Hepatocyte (in vitro differentiated cells): ENCODE results near the gene DDX1. TPM values are rescaled to one million over a fixed set of nuclear protein-coding genes. Genes with fewer than 3 reads are reported as not detected.
"Not testable (repeated sequence)": the region's sequence is repeated elsewhere in the genome, so short reads cannot be mapped to it uniquely, and the experiment has no call there.

Experiments used
- DNase-seq: peaks from one replicate; pipeline ENCODE4 v3.0.0-alpha.2; 2016; ENCODE audit warnings: low spot score
- H2AFZ ChIP-seq: fragments of 200-600 bp; sonication (generic); 2 replicates; pipeline ENCODE4 v1.6.0; 2016; ENCODE audit warnings: antibody characterized with exemption, mild to moderate bottlenecking
- H3K27ac ChIP-seq: fragments of 200-600 bp; sonication (generic); 2 replicates; pipeline ENCODE4 v1.5.1; 2016; ENCODE audit warnings: mild to moderate bottlenecking
- H3K27me3 ChIP-seq: fragments of 200-600 bp; sonication (generic); 2 replicates; pipeline ENCODE4 v1.6.1; 2016
- H3K36me3 ChIP-seq: fragments of 200-600 bp; sonication (generic); replicated peaks from 2 replicates; pipeline ENCODE4 v1.5.1; 2016; ENCODE audit warnings: low read depth; ENCODE audit not compliant: insufficient read depth
- H3K4me1 ChIP-seq: fragments of 200-600 bp; sonication (generic); 2 replicates; pipeline ENCODE4 v1.5.1; 2016; ENCODE audit warnings: mild to moderate bottlenecking, moderate library complexity; ENCODE audit not compliant: insufficient read depth
- H3K4me2 ChIP-seq: fragments of 200-600 bp; sonication (generic); 2 replicates; pipeline ENCODE4 v1.6.0; 2016
- H3K4me3 ChIP-seq: fragments of 200-600 bp; sonication (generic); 2 replicates; pipeline ENCODE4 v1.5.1; 2016; ENCODE audit warnings: mild to moderate bottlenecking
- H3K79me2 ChIP-seq: fragments of 200-600 bp; sonication (generic); 2 replicates; pipeline ENCODE4 v1.6.0; 2017; ENCODE audit warnings: mild to moderate bottlenecking
- H3K9me2 ChIP-seq: fragments of 200-600 bp; sonication (generic); replicated peaks from 2 replicates; pipeline ENCODE4 v1.6.0; 2017; ENCODE audit warnings: mild to moderate bottlenecking; ENCODE audit not compliant: insufficient read depth
- H3K9me3 ChIP-seq: fragments of 200-600 bp; sonication (generic); 2 replicates; pipeline ENCODE4 v1.5.1; 2016; ENCODE audit warnings: low read depth, mild to moderate bottlenecking
- H4K20me1 ChIP-seq: fragments of 200-600 bp; sonication (generic); 2 replicates; pipeline ENCODE4 v1.6.0; 2016; ENCODE audit warnings: mild to moderate bottlenecking; ENCODE audit not compliant: insufficient read depth, poor library complexity, severe bottlenecking
- CTCF ChIP-seq: fragments of 200-600 bp; sonication (generic); IDR thresholded peaks from 2 replicates; pipeline ENCODE4 v1.5.1; 2016; ENCODE audit warnings: antibody characterized with exemption, mild to moderate bottlenecking; ENCODE audit not compliant: poor library complexity
- EZH2 ChIP-seq: fragments of 200-600 bp; sonication (generic); IDR thresholded peaks from 2 replicates; pipeline ENCODE4 v1.6.1; 2016; ENCODE audit warnings: antibody characterized with exemption, mild to moderate bottlenecking, borderline replicate concordance
- EZH2phosphoT487 ChIP-seq: fragments of 200-600 bp; sonication (generic); IDR thresholded peaks from one replicate; pipeline ENCODE4 v1.6.1; 2018; ENCODE audit warnings: antibody characterized with exemption, mild to moderate bottlenecking, low read depth, moderate library complexity; ENCODE audit not compliant: unreplicated experiment, severe bottlenecking
- WGBS: methylation state at CpG from one replicate; pipeline ENCODE4 v1.1.6; 2016; ENCODE audit warnings: low lambda C conversion rate; ENCODE audit errors: missing lambda C conversion rate; 5-methylcytosine and 5-hydroxymethylcytosine counted together
- polyA plus RNA-seq: library from polyadenylated mRNA; unstranded; fragments of >200 nt; fragmentation: Nextera tagmentation; extraction: Ambion mirVana; gene quantifications from 2 replicates; pipeline ENCODE4 v1.2.1, GENCODE V29; 2016
- total RNA-seq: library from RNA; depleted of rRNA; stranded (reverse); fragments of >200 nt; gene quantifications from 2 replicates; pipeline ENCODE4 v1.2.3, GENCODE V29; 2014

The DDX1 gene
- 70.2 and 76.7 TPM in 2 replicates for total RNA-seq
- 76.2 and 82.6 TPM in 2 replicates for polyA plus RNA-seq

- Histone ChIP-seq H3K27ac (peak within 1 kb of the TSS; percentile 98), H3K79me2 (peaks cover 42% of the 10 kb centered on the region), H3K9me2 (no peaks in the 10 kb centered on the region), H3K27me3 (no peaks in the 10 kb centered on the region), H4K20me1 (peaks cover 16% of the 10 kb centered on the region), H3K4me3 (peak within 1 kb of the TSS; percentile 96), H3K9me3 (no peaks in the 10 kb centered on the region), H2AFZ (peak within 1 kb of the TSS; percentile 97), H3K4me2 (peak within 1 kb of the TSS; percentile 84), H3K36me3 (peaks cover 4% of the 10 kb centered on the region), H3K4me1 (peaks cover 3% of the 10 kb centered on the region)
- 0% methylated on average over 39 of the region's 68 CpGs for WGBS
- peak; percentile 94 for DNase-seq
- TF ChIP-seq CTCF (no peak), EZH2 (no peak), EZH2phosphoT487 (no peak)
Measured at GRCh38 chr2:15591692-15592463, at the start of gene DDX1. TSS of gene DDX1 (plus strand) at chr2:15591868. CDS start at chr2:15591934, 66 bp downstream.

GRCh38 chr2:15542269-15542668 is 49.4 kb upstream of the DDX1 start:
- DNase-seq, H3K36me3 ChIP-seq, H3K27ac ChIP-seq, H3K4me2 ChIP-seq, H4K20me1 ChIP-seq, H3K4me1 ChIP-seq, H3K9me2 ChIP-seq, H3K4me3 ChIP-seq, H3K79me2 ChIP-seq, H3K9me3 ChIP-seq, H2AFZ ChIP-seq, H3K27me3 ChIP-seq: not testable (repeated sequence)
- whole genome bisulfite sequencing: 56% methylated on average over 4 of the region's 6 CpGs

- no peak overlapping the region for H3K4me2 ChIP-seq
- H3K36me3 ChIP-seq: no peaks in the 10 kb centered on the region
- no peak for DNase-seq
- no peaks in the 10 kb centered on the region for H3K9me2 ChIP-seq
- H3K79me2 ChIP-seq: no peaks in the 10 kb centered on the region
- no peak overlapping the region for H2AFZ ChIP-seq
- no peaks in the 10 kb centered on the region for H3K27me3 ChIP-seq
- no peak overlapping the region for H3K4me3 ChIP-seq
- H3K9me3 ChIP-seq: no peaks in the 10 kb centered on the region
- H3K27ac ChIP-seq: no peak overlapping the region
- H4K20me1 ChIP-seq: no peaks in the 10 kb centered on the region
- H3K4me1 ChIP-seq: no peaks in the 10 kb centered on the region
- TF ChIP-seq CTCF: no peak
- no peak for TF ChIP-seq EZH2
- TF ChIP-seq EZH2phosphoT487: no peak
- WGBS: 98% methylated on average over 3 of the region's 3 CpGs
Measured at GRCh38 chr2:15543053-15543452, 48.6 kb upstream of the DDX1 start.

- no peak overlapping the region for H3K4me2 ChIP-seq
- over 99% methylated on average over 6 of the region's 6 CpGs for WGBS
Measured at GRCh38 chr2:15543541-15543940, 48.1 kb upstream of the DDX1 start.

More at GRCh38 chr2:15543541-15543940, 48.1 kb upstream of the DDX1 start:
- no peaks in the 10 kb centered on the region for H3K9me2 ChIP-seq
- H3K4me1 ChIP-seq: no peaks in the 10 kb centered on the region
- no peaks in the 10 kb centered on the region for H3K9me3 ChIP-seq
- TF ChIP-seq EZH2: no peak
- TF ChIP-seq CTCF: no peak
- TF ChIP-seq EZH2phosphoT487: no peak
- no peaks in the 10 kb centered on the region for H3K27me3 ChIP-seq
- no peak overlapping the region for H3K4me3 ChIP-seq
- H2AFZ ChIP-seq: no peak overlapping the region
- no peaks in the 10 kb centered on the region for H4K20me1 ChIP-seq
- H3K79me2 ChIP-seq: no peaks in the 10 kb centered on the region
- H3K27ac ChIP-seq: no peak overlapping the region
- no peaks in the 10 kb centered on the region for H3K36me3 ChIP-seq
- DNase-seq: no peak
